DMS79 treated with DMSO at 0.1 percent for 48 hours (cell line): Measurements from ENCODE around the gene IGLL5.
"Not testable (repeated sequence)": the region's sequence is repeated elsewhere in the genome, so short reads cannot be mapped to it uniquely, and the experiment has no call there.

Source experiments
- DNase-seq: peaks from one replicate; lab custom pipeline; 2025; lab: John Stamatoyannopoulos, UW

The IGLL5 gene

GRCh38 chr22:22914726-22915669 is 27.4 kb downstream of the IGLL5 start:
- no peak for DNase-seq

- DNase-seq: no peak
These were observed 28.0 kb downstream of the IGLL5 start for GRCh38 chr22:22915670-22916035.

- DNase-seq: no peak
These were observed 28.8 kb downstream of the IGLL5 start for GRCh38 chr22:22916215-22916951.

- no peak for DNase-seq
These were observed 29.3 kb downstream of the IGLL5 start for GRCh38 chr22:22916952-22917290.

GRCh38 chr22:22917377-22917776 is 29.8 kb downstream of the IGLL5 start:
- no peak for DNase-seq

GRCh38 chr22:22918297-22918965 is 30.8 kb downstream of the IGLL5 start:
- no peak for DNase-seq

GRCh38 chr22:22919041-22919440 is 31.4 kb downstream of the IGLL5 start:
- no peak for DNase-seq

GRCh38 chr22:22920104-22920654 is 32.6 kb downstream of the IGLL5 start:
- DNase-seq: no peak

GRCh38 chr22:22920910-22921550 is 33.4 kb downstream of the IGLL5 start:
- DNase-seq: no peak

- no peak for DNase-seq
These were observed 34.0 kb downstream of the IGLL5 start for GRCh38 chr22:22921575-22921974.

GRCh38 chr22:22922092-22922953 is 34.7 kb downstream of the IGLL5 start:
- not testable (repeated sequence) for DNase-seq

GRCh38 chr22:22922954-22923319 is 35.3 kb downstream of the IGLL5 start:
- DNase-seq: no peak

- DNase-seq: no peak
These were observed 35.8 kb downstream of the IGLL5 start for GRCh38 chr22:22923379-22923778.

GRCh38 chr22:22923930-22924329 is 36.3 kb downstream of the IGLL5 start:
- DNase-seq: no peak

GRCh38 chr22:22924369-22925145 is 36.9 kb downstream of the IGLL5 start:
- DNase-seq: no peak

GRCh38 chr22:22925146-22925804 is 37.7 kb downstream of the IGLL5 start:
- DNase-seq: no peak

- peak; percentile 2 for DNase-seq
These were observed 38.3 kb downstream of the IGLL5 start for GRCh38 chr22:22925805-22926369.

- no peak for DNase-seq
These were observed 39.0 kb downstream of the IGLL5 start for GRCh38 chr22:22926370-22927195.
